Spleen (tissue), 11 donors: ENCODE results near the gene CRKL. TPM values are rescaled to one million over a fixed set of nuclear protein-coding genes. Genes with fewer than 3 reads are reported as not detected.

ENCODE experiments used
- DNase-seq: peaks from one replicate; pipeline ENCODE4 v3.0.0-alpha.2; 2020
- H3K27ac ChIP-seq, 8 donors: fragments of 200-600 bp; sonication (generic) in 7 of 8; 1 replicate in 4 of 8; 2 replicates in 4 of 8; pipeline versions ENCODE4 v1.5.0 to v1.8.0; 2016 to 2021; ENCODE audit warnings: inconsistent platforms in 4 of 8, mild to moderate bottlenecking in 4 of 8, moderate library complexity in 1 of 8
- H3K27me3 ChIP-seq, 7 donors: fragments of 200-600 bp; sonication (generic) in 6 of 7; replicated peaks in 1 of 7; 1 replicate in 4 of 7; 2 replicates in 3 of 7; pipeline versions ENCODE4 v1.5.0 to v1.8.0; 2016 to 2021; ENCODE audit warnings: inconsistent platforms in 3 of 7, mild to moderate bottlenecking in 1 of 7
- H3K36me3 ChIP-seq, 6 donors: fragments of 200-600 bp; sonication (generic) in 5 of 6; 1 replicate in 4 of 6; 2 replicates in 2 of 6; pipeline versions ENCODE4 v1.5.0 to v1.8.0; 2016 to 2021; ENCODE audit warnings: inconsistent platforms in 2 of 6
- H3K4me1 ChIP-seq, 6 donors: fragments of 200-600 bp; sonication (generic) in 5 of 6; 1 replicate in 3 of 6; 2 replicates in 3 of 6; pipeline versions ENCODE4 v1.5.0 to v1.8.0; 2016 to 2021; ENCODE audit warnings: inconsistent platforms in 3 of 6
- H3K4me3 ChIP-seq, 8 donors: fragments of 200-600 bp; sonication (generic) in 7 of 8; 1 replicate in 4 of 8; 2 replicates in 4 of 8; pipeline versions ENCODE4 v1.5.0 to v1.8.0; 2016 to 2021; ENCODE audit warnings: inconsistent platforms in 4 of 8, mild to moderate bottlenecking in 4 of 8, moderate library complexity in 2 of 8
- H3K9me3 ChIP-seq, 8 donors: fragments of 200-600 bp; sonication (generic) in 7 of 8; 1 replicate in 4 of 8; 2 replicates in 4 of 8; pipeline versions ENCODE4 v1.5.0 to v1.8.0; 2016 to 2021; ENCODE audit warnings: inconsistent platforms in 4 of 8
- POLR2A ChIP-seq, 3 donors: fragments of 450-650 bp; IDR thresholded peaks; one replicate each; pipeline ENCODE4 v1.5.1; 2017; ENCODE audit warnings: antibody characterized with exemption in 3 of 3, mild to moderate bottlenecking in 1 of 3
- POLR2AphosphoS5 ChIP-seq, 3 donors: sonication (generic); formaldehyde crosslinking; IDR thresholded peaks; one replicate each; pipeline ENCODE4 v1.5.1; 2017; ENCODE audit warnings: antibody characterized with exemption in 3 of 3
- WGBS, 5 donors: extraction: QIAGEN DNeasy Blood & Tissue Kit in 3 of 5; methylation state at CpG; one replicate each; pipeline versions ENCODE4 v1.1.5 to v1.1.7; 2013 to 2018; 5-methylcytosine and 5-hydroxymethylcytosine counted together
- intact Hi-C: fragments of 100-400 bp; cut with DNase I; formaldehyde crosslinking; loops from one replicate; pipeline ENCODE4 v1.15.0; 2023; ENCODE audit warnings: low total_unique reads
- polyA plus RNA-seq, 3 donors: library from polyadenylated mRNA; stranded (reverse); fragments of 200-250 nt; gene quantifications; one replicate each; pipeline ENCODE4 v1.2.1, GENCODE V29; 2013
- total RNA-seq, 7 donors: library from RNA; depleted of rRNA in 3 of 7; stranded (reverse); fragments of >200 nt in 3 of 7; fragmentation: NEBNext Ultra II Directional in 4 of 7; extraction: Animal tissue kit (Norgen Biotek cat#: 25700) in 4 of 7; gene quantifications; one replicate each; pipeline versions ENCODE4 v1.1.0 to v1.2.1, GENCODE V29; 2016 to 2021
- TF ChIP-seq, protein P1 (sequence below), 11 experiments: fragments of 200-600 bp in 7 of 11; fragments of 450-650 bp in 4 of 11; sonication (generic) in 4 of 11; IDR thresholded peaks in 8 of 11; conservative IDR thresholded peaks in 3 of 11; 1 replicate in 7 of 11; 2 replicates in 4 of 11; pipeline versions ENCODE4 v1.4.0 to v1.8.0; 2016 to 2021; ENCODE audit warnings: antibody characterized with exemption in 11 of 11, inconsistent platforms in 4 of 11, mild to moderate bottlenecking in 1 of 11
- donor health status: healthy with polysubstance abuse.
- donor health status: DM: no; HTN: no; CAD: no; lungs with moderate emphysema.
- donor health status: DM: no; HTN: no; CAD: no.
- donor health status: Bipolar disorder and iron deficiency.
- donor health status: healthy.
- donor health status: DM: no; HTN: no; CAD: no.
- donor health status: DM: yes; HTN: yes; CAD: no.

The CRKL gene
- total and polyA plus RNA-seq, 10 donors = 11.5 to 65.3 (median 57.4) TPM

DNA sequence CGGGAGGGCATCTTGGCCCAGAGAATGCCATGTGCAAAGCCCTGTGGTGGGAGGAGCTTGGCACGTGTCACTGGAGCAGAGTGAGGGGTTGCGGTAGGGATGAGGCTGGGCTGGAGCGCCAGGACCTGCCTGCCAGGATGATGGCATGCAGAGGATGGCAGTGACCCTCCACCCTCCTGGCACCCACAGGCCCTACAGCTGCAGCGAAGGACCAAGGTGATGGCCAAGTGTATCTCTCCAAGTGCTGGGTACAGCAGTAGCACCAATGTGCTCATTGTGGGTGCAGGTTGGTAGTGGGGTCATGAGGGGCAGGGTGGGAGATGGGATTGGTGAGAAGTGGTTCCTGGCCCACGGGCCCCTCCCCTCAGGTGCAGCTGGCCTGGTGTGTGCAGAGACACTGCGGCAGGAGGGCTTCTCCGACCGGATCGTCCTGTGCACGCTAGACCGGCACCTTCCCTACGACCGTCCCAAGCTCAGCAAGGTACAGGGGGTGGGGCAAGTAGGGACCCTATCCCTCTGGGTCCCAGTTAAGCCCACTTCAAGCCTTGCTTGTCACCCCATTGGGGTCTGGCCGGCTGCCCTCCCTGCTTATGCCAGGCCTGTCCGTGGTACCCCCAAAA, 57.2 kb downstream of the CRKL start:
- intact Hi-C loops = no loop called here
- WGBS, 5 donors = 82 to 93% (median 89%) methylated on average over 7 to 16 of the region's 16 CpGs
- H3K9me3 ChIP-seq = peaks cover 0 to 13% (median 8%) of the 10 kb centered on the region in 8 donors
- peaks cover 1 to 31% (median 16%) of the 10 kb centered on the region in 6 donors for H3K4me1 ChIP-seq
- TF ChIP-seq POLR2AphosphoS5 (IDR thresholded peaks at IDR 0.05) (no peak), POLR2A (IDR thresholded peaks at IDR 0.05) (no peak)
- TF ChIP-seq, protein P1, sequence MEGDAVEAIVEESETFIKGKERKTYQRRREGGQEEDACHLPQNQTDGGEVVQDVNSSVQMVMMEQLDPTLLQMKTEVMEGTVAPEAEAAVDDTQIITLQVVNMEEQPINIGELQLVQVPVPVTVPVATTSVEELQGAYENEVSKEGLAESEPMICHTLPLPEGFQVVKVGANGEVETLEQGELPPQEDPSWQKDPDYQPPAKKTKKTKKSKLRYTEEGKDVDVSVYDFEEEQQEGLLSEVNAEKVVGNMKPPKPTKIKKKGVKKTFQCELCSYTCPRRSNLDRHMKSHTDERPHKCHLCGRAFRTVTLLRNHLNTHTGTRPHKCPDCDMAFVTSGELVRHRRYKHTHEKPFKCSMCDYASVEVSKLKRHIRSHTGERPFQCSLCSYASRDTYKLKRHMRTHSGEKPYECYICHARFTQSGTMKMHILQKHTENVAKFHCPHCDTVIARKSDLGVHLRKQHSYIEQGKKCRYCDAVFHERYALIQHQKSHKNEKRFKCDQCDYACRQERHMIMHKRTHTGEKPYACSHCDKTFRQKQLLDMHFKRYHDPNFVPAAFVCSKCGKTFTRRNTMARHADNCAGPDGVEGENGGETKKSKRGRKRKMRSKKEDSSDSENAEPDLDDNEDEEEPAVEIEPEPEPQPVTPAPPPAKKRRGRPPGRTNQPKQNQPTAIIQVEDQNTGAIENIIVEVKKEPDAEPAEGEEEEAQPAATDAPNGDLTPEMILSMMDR (IDR thresholded peaks at IDR 0.05 in 8 of 11, conservative IDR thresholded peaks at IDR 0.05 in 3 of 11) = no peak
- no peaks in the 10 kb centered on the region for H3K36me3 ChIP-seq
- no peak overlapping the region for H3K4me3 ChIP-seq
- DNase-seq = no peak
- no peak overlapping the region for H3K27ac ChIP-seq
- H3K27me3 ChIP-seq = no peaks in the 10 kb centered on the region

DNA sequence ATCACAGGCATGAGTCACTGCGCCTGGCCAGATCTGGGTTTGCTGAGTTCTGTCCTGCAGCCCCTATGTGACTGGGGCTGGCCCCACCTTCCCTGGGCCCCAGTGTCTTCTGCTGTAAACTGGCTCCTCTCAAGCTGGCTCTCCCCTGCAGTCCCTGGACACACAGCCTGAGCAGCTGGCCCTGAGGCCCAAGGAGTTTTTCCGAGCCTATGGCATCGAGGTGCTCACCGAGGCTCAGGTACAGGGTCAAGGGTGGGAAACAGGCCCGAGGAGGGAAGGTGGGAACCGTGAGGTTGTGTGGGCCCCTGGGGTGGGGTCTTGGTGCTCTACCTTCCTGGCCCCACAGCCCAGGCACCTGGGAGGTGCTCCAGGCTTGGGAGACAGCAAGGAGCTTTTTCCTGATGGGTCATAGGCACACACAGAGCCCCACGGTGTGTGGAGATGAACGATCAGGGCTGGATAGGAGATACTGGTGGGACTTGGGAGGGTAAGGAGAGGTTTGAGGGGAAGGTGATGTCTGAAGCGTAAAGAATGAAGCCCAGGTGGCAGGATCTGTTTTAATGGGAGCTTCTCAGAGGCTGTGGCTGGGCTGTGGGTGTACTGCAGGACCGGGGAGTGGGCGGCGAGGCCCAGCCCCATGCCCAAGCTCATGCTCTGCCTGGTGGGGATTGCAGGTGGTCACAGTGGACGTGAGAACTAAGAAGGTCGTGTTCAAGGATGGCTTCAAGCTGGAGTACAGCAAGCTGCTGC, 58.5 kb downstream of the CRKL start:
- 83 to 88% (median 85%) methylated on average over 14 of the region's 14 CpGs for WGBS, 5 donors

DNA sequence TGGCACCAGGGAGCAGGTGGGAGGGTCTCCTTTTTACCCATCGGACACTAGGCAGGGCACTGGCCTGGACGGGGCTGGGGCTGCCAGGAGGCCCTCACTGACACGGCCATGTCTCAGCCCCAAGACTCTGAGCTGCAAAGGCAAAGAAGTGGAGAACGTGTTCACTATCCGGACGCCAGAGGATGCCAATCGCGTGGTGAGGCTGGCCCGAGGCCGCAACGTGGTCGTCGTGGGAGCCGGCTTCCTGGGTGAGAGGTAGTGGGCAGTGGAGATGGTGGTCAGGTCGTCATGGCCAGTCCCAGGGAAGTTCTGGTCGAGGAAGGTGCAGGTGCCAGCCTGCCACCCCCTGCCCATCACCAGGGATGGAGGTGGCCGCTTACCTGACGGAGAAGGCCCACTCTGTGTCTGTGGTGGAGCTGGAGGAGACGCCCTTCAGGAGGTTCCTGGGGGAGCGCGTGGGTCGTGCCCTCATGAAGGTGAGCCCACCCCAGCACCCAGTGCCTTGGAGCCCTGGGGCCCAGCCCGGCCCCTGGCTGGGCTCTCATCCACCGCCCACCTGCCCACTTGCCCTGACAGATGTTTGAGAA, 59.2 kb downstream of the CRKL start:
- intact Hi-C loops = no loop called here
- WGBS, 5 donors = 72 to 86% (median 82%) methylated on average over 17 to 24 of the region's 24 CpGs
- Histone ChIP-seq H3K9me3 (peaks cover 0 to 13% (median 8%) of the 10 kb centered on the region in 8 donors), H3K27me3 (no peaks in the 10 kb centered on the region), H3K27ac (no peak overlapping the region), H3K4me3 (no peak overlapping the region), H3K36me3 (no peaks in the 10 kb centered on the region), H3K4me1 (peaks cover 11 to 47% (median 34%) of the 10 kb centered on the region in 6 donors)
- TF ChIP-seq POLR2A (IDR thresholded peaks at IDR 0.05) (no peak), POLR2AphosphoS5 (IDR thresholded peaks at IDR 0.05) (no peak)
- TF ChIP-seq, protein P1 (IDR thresholded peaks at IDR 0.05 in 8 of 11, conservative IDR thresholded peaks at IDR 0.05 in 3 of 11) = no peak
- DNase-seq = no peak

More for the DNA sequence above, 58.5 kb downstream of the CRKL start:
- Histone ChIP-seq H3K4me3 (no peak overlapping the region), H3K27me3 (no peaks in the 10 kb centered on the region), H3K9me3 (peaks cover 0 to 13% (median 8%) of the 10 kb centered on the region in 8 donors), H3K36me3 (no peaks in the 10 kb centered on the region), H3K27ac (no peak overlapping the region), H3K4me1 (peaks cover 6 to 44% (median 28%) of the 10 kb centered on the region in 6 donors)
- intact Hi-C loops = no loop called here
- TF ChIP-seq POLR2A (IDR thresholded peaks at IDR 0.05) = no peak
- no peak for TF ChIP-seq POLR2AphosphoS5 (IDR thresholded peaks at IDR 0.05)
- TF ChIP-seq, protein P1 (IDR thresholded peaks at IDR 0.05 in 8 of 11, conservative IDR thresholded peaks at IDR 0.05 in 3 of 11) = no peak
- DNase-seq = no peak

DNA sequence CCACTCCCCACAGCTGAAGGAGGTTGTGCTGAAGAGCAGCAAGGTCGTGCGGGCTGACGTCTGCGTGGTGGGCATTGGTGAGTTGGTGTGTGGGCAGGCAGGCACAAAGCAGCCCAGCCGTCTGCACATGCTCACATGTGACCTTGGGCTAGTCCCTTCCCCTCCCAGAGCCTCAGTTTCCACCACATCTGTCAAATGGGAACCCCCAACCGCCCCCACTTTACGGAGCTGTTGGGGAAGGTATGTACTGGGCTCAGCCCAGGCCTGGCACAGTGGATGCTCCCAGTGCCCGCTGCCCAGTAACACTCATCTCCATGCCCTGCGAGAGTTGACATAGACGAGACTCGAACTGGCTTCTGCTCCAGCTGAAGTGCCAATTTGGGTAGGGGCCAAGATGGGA, 59.8 kb downstream of the CRKL start:
- intact Hi-C loops = no loop called here
- no peak for DNase-seq
- Histone ChIP-seq H3K4me1 (peaks cover 13 to 45% (median 33%) of the 10 kb centered on the region in 6 donors), H3K27ac (no peak overlapping the region), H3K36me3 (no peaks in the 10 kb centered on the region), H3K4me3 (no peak overlapping the region), H3K27me3 (no peaks in the 10 kb centered on the region), H3K9me3 (peaks cover 0 to 13% (median 8%) of the 10 kb centered on the region in 8 donors)
- 78 to 87% (median 83%) methylated on average over 7 to 11 of the region's 11 CpGs for WGBS, 5 donors
- TF ChIP-seq POLR2A (IDR thresholded peaks at IDR 0.05) = no peak
- TF ChIP-seq, protein P1 (IDR thresholded peaks at IDR 0.05 in 8 of 11, conservative IDR thresholded peaks at IDR 0.05 in 3 of 11) = no peak
- no peak for TF ChIP-seq POLR2AphosphoS5 (IDR thresholded peaks at IDR 0.05)
